Measurements from ENCODE around the gene MAPT.

- no peak for TF ChIP-seq CTCF (IDR thresholded peaks at IDR 0.05)
- TF ChIP-seq POLR2A (IDR thresholded peaks at IDR 0.05): no peak
These were observed 26.7 kb upstream of the MAPT start for GRCh38 chr17:45867702-45868101.
